Esophagus squamous epithelium (tissue), 4 donors: ENCODE measurements around the gene GPSM1.

Experiments
- POLR2A ChIP-seq, 4 donors: fragments of 450-650 bp; IDR thresholded peaks; one replicate each; pipeline ENCODE4 v1.6.1; 2017; ENCODE audit warnings: antibody characterized with exemption in 4 of 4, mild to moderate bottlenecking in 4 of 4, moderate library complexity in 3 of 4
- TF ChIP-seq, protein P1 (sequence below), 6 experiments: fragments of 450-650 bp in 4 of 6; fragments of 200-600 bp in 2 of 6; sonication (generic) in 2 of 6; IDR thresholded peaks; one replicate each; pipeline ENCODE4 v1.5.1; 2016 to 2019; ENCODE audit warnings: antibody characterized with exemption in 6 of 6, mild to moderate bottlenecking in 4 of 6, moderate library complexity in 4 of 6

DNA sequence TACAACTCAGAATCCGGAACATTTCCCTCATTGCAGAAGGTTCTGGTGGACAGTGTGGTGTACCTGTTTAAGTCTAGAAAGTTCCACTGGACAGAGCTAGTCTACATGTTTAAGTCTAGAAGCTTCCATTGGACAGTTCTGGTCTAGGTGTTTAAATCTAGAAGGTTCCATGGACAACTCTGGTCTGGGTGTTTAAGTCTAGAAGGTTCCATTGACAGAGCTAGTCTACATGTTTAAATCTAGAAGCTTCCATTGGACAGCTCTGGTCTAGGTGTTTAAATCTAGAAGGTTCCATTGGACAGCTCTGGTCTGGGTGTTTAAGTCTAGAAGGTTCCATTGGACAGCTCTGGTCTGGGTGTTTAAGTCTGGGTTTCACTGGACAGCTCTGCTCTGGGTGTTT, 48.4 kb upstream of the GPSM1 start:
- TF ChIP-seq, protein P1, sequence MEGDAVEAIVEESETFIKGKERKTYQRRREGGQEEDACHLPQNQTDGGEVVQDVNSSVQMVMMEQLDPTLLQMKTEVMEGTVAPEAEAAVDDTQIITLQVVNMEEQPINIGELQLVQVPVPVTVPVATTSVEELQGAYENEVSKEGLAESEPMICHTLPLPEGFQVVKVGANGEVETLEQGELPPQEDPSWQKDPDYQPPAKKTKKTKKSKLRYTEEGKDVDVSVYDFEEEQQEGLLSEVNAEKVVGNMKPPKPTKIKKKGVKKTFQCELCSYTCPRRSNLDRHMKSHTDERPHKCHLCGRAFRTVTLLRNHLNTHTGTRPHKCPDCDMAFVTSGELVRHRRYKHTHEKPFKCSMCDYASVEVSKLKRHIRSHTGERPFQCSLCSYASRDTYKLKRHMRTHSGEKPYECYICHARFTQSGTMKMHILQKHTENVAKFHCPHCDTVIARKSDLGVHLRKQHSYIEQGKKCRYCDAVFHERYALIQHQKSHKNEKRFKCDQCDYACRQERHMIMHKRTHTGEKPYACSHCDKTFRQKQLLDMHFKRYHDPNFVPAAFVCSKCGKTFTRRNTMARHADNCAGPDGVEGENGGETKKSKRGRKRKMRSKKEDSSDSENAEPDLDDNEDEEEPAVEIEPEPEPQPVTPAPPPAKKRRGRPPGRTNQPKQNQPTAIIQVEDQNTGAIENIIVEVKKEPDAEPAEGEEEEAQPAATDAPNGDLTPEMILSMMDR (IDR thresholded peaks at IDR 0.05), result no peak
- TF ChIP-seq POLR2A (IDR thresholded peaks at IDR 0.05), result no peak
